NT2/D1 (cell line): Measurements from ENCODE around the gene KCNN3.

ENCODE experiments used
- YY1 ChIP-seq: IDR thresholded peaks from 2 replicates; pipeline ENCODE4 v1.6.1; 2011; ENCODE audit not compliant: insufficient read length, insufficient read depth
- ZNF274 ChIP-seq: IDR thresholded peaks from 2 replicates; pipeline ENCODE4 v1.6.1; 2011; ENCODE audit warnings: mild to moderate bottlenecking, low read depth, low read length

- TF ChIP-seq YY1: no peak
- TF ChIP-seq ZNF274: no peak
Observed at GRCh38 chr1:154712166-154712810, 157.8 kb downstream of the KCNN3 start.
